ENCODE data around the gene DMRTC2.
A peak's percentile ranks its signal among the peaks of the same experiment; 100 is the strongest.

DNA sequence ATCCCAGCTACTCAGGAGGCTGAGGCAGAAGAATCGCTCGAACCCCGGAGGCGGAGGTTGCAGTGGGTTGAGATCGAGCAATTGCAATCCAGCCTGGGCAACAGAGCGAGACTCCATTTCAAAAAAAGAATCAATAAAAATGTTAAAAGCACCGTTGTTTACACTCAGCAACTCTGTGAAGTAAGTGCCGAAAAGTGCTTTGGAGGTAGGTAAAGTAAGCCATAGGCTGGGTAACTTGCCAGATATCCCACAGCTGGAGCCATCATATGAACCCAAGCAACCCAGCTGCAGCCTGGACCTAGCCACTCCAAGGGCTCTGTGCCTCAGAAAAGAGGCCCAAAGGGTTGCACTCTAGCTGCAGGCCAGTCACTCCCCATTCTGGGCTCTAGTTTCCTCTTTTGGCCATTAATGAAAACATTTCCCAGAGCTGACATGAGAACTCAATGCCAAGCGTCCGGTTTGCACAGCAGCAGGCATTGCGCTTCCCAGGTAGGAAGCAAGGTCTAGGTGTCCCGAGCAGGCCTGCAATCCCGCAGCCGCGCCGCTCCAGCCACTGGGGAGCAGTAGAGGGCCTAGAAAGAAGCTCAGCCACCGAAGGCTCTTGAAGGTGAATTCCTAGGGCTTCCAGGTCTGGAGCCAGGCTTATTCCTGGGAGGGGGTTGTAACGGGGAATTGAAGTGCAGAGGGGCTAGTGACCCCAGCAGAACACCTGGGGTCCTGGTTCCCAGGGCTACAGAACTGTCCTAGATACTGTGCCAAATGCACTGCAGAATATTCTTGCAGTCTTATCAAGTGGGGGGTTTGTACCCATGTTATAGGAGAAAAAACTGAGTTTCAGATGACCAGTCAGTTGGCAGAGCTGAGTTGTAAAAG, 28.2 kb downstream of the DMRTC2 start:
- TF ChIP-seq POLR2A (IDR thresholded peaks at IDR 0.05): no peak
- TF ChIP-seq, protein P1, sequence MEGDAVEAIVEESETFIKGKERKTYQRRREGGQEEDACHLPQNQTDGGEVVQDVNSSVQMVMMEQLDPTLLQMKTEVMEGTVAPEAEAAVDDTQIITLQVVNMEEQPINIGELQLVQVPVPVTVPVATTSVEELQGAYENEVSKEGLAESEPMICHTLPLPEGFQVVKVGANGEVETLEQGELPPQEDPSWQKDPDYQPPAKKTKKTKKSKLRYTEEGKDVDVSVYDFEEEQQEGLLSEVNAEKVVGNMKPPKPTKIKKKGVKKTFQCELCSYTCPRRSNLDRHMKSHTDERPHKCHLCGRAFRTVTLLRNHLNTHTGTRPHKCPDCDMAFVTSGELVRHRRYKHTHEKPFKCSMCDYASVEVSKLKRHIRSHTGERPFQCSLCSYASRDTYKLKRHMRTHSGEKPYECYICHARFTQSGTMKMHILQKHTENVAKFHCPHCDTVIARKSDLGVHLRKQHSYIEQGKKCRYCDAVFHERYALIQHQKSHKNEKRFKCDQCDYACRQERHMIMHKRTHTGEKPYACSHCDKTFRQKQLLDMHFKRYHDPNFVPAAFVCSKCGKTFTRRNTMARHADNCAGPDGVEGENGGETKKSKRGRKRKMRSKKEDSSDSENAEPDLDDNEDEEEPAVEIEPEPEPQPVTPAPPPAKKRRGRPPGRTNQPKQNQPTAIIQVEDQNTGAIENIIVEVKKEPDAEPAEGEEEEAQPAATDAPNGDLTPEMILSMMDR (IDR thresholded peaks at IDR 0.05): peak in 4 of 5 experiments; percentile 24 to 52 (median 37)

All from tibial nerve (tissue), 3 donors.